ENCODE measurements around the gene KLHDC4.
"Not testable (repeated sequence)": the region's sequence is repeated elsewhere in the genome, so short reads cannot be mapped to it uniquely, and the experiment has no call there.

KLHDC4 gene

DNA sequence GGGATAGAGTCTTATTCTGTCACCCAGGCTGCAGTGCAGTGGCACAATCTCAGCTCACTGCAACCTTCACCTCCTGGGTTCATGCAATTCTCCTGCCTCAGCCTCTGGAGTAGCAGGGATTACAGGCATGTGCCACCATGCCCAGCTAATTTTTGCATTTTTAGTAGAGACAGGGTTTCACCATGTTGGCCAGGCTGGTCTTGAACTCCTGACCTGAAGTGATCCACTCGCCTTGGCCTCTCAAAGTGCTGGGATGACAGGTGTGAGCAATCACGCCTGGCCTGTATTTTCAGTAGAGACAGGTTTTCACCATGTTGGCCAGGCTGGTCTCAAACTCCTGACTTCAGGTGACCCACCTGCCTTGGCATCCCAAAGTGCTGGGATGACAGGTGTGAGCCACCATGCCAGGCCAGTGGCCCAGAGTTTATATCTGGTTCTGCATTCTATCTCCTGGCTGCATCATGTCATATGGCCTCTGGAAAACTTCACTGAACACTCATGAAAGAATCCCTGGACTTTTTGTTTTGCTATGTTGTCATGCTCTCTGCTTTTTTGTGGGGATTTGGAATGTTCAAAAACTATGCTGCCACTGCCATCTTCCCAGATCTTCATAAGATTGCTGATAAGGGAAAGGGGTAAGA is 21.8 kb upstream of the KLHDC4 start:
- not testable (repeated sequence) for H3K27me3 ChIP-seq (ENCODE audit: insufficient read depth, low read length); H3K4me3 ChIP-seq (ENCODE audit: low read depth, low read length); H3K36me3 ChIP-seq (ENCODE audit: insufficient read depth, low read length); H2AFZ ChIP-seq (ENCODE audit: low read length, unreplicated experiment); H3K79me2 ChIP-seq (ENCODE audit: control insufficient read depth, insufficient read depth, low read length, unreplicated experiment); H3K27ac ChIP-seq (ENCODE audit: low read depth, low read length)
- peaks cover 17% of the 10 kb centered on the region for H3K4me1 ChIP-seq (ENCODE audit: control insufficient read depth, insufficient read depth, low read length, unreplicated experiment)

DNA sequence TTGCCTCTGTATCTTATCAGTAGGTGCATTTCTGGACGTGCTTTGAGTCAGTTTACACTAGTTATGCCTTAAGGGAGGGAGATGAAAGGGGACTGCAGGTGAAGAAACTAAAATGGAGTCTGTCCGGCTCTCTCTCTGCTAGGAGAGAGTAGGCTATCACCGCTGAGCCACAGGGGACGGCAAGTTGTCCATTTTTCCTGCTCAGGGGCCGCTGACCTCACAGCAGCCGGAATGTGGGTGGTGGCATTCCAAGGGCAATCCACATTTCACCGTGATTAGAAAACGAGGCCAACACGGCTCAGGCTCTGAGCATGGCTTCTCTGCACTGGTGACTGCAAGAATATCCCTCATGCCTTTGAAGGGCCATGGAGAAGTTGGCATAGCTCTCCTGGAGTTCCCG is 19.0 kb upstream of the KLHDC4 start:
- Histone ChIP-seq H3K4me3 (ENCODE audit: low read depth, low read length) (no peak overlapping the region), H3K79me2 (ENCODE audit: control insufficient read depth, insufficient read depth, low read length, unreplicated experiment) (no peaks in the 10 kb centered on the region), H3K27ac (ENCODE audit: low read depth, low read length) (no peak overlapping the region), H3K27me3 (ENCODE audit: insufficient read depth, low read length) (no peaks in the 10 kb centered on the region), H3K4me1 (ENCODE audit: control insufficient read depth, insufficient read depth, low read length, unreplicated experiment) (peaks cover 13% of the 10 kb centered on the region), H3K36me3 (ENCODE audit: insufficient read depth, low read length) (no peaks in the 10 kb centered on the region), H2AFZ (ENCODE audit: low read length, unreplicated experiment) (peak overlapping the region; percentile 14)

GRCh38 chr16:87782033-87782432 is 16.2 kb upstream of the KLHDC4 start:
- no peak overlapping the region for H3K27ac ChIP-seq (ENCODE audit: low read depth, low read length)
- no peak overlapping the region for H3K4me3 ChIP-seq (ENCODE audit: low read depth, low read length)
- H3K36me3 ChIP-seq (ENCODE audit: insufficient read depth, low read length), result no peaks in the 10 kb centered on the region
- no peak overlapping the region for H2AFZ ChIP-seq (ENCODE audit: low read length, unreplicated experiment)
- no peaks in the 10 kb centered on the region for H3K79me2 ChIP-seq (ENCODE audit: control insufficient read depth, insufficient read depth, low read length, unreplicated experiment)
- H3K27me3 ChIP-seq (ENCODE audit: insufficient read depth, low read length), result no peaks in the 10 kb centered on the region
- H3K4me1 ChIP-seq (ENCODE audit: control insufficient read depth, insufficient read depth, low read length, unreplicated experiment), result peaks cover 16% of the 10 kb centered on the region

DNA sequence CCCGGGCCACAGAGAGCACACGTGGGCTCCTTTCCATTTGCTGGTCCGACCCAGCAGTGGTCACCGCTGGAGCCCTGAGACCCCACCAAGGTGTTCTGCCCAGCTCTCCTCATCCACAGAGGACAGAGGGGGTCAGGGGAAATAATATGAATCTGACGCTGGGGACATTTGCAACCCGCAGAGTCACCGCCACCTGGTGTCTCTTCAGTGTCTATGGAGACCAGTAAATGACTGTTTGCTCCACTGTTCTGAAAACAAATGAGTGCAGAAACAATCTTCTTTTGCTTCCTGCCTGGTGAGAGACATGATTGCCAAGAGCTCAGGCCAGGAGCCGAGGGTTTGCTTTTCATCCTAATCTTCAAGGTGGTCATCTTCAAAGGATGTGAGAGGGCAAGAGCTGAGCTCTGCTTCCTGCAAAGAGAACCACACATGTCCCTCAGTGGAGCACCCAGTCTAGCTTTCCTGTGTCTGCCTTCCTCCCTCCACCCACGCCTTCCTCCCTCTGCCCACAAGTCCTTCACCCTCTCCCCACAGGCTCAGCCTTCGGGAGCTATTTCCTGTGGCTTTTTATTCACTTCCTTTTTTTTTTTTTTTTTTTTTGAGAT is 14.7 kb upstream of the KLHDC4 start:
- H3K4me3 ChIP-seq (ENCODE audit: low read depth, low read length), result no peak overlapping the region
- no peaks in the 10 kb centered on the region for H3K36me3 ChIP-seq (ENCODE audit: insufficient read depth, low read length)
- H3K4me1 ChIP-seq (ENCODE audit: control insufficient read depth, insufficient read depth, low read length, unreplicated experiment), result peaks cover 17% of the 10 kb centered on the region
- H2AFZ ChIP-seq (ENCODE audit: low read length, unreplicated experiment), result peak overlapping the region; percentile 10
- H3K27me3 ChIP-seq (ENCODE audit: insufficient read depth, low read length), result no peaks in the 10 kb centered on the region
- no peak overlapping the region for H3K27ac ChIP-seq (ENCODE audit: low read depth, low read length)
- no peaks in the 10 kb centered on the region for H3K79me2 ChIP-seq (ENCODE audit: control insufficient read depth, insufficient read depth, low read length, unreplicated experiment)

DNA sequence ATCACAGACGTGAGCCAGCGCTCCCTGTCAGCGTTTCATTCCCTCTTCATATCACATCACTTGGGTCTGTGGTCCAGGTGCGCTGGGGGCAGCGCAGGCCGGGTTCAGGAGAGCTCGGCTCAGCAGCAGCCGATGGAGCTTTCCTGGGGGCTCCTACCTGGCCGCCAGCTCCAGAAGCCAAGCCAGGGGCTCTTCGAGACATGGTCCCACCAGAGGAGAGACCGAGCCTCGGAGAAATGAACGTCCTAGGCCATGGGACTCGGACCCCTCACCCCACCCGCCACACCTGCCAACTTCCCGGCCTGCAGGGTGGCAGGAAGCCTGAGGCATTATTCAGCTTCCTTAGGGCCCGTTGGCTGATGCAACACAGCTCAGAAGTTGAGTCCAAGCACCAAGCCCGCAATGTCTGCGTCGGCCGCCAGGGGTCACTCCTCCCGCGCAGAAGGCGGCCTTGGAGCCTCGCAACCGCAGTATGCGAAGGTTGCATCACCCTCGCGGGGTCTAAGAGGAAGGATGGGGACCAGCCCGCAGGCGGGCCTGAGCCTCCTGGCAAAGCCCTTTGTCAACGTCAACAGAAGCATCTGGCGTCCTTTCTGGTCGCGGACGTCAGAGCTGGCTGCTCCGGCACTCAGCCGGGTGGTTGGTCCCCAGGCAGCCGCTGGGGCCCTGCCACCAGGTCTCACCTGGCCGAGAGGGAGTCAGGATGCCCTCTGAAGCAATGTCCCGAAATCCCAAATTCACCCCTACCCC is 13.2 kb upstream of the KLHDC4 start:
- Histone ChIP-seq H3K36me3 (ENCODE audit: insufficient read depth, low read length) (no peaks in the 10 kb centered on the region), H3K79me2 (ENCODE audit: control insufficient read depth, insufficient read depth, low read length, unreplicated experiment) (no peaks in the 10 kb centered on the region), H3K27ac (ENCODE audit: low read depth, low read length) (peak overlapping the region; percentile 43; the same call in 1 of the 2 replicates), H2AFZ (ENCODE audit: low read length, unreplicated experiment) (peak overlapping the region; percentile 8), H3K4me1 (ENCODE audit: control insufficient read depth, insufficient read depth, low read length, unreplicated experiment) (peaks cover 17% of the 10 kb centered on the region), H3K4me3 (ENCODE audit: low read depth, low read length) (no peak overlapping the region), H3K27me3 (ENCODE audit: insufficient read depth, low read length) (no peaks in the 10 kb centered on the region)

DNA sequence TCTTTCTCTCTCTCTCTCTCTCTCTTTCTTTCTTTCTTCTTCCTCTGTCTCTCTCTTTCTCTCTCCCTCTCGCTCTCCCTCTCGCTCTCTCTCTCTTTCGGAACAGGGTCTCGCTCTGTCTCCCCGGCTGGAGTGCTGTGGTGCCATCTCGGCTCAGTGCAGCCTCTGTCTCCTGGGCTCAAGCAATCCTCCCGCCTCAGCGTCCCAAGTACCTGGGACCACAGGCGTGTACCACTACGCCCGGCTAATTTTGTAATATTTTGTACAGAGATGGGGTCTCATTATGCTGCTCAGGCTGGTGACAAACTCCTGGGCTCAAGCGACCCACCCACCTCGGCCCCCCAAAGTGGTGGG is 12.7 kb upstream of the KLHDC4 start:
- H3K79me2 ChIP-seq (ENCODE audit: control insufficient read depth, insufficient read depth, low read length, unreplicated experiment), result no peaks in the 10 kb centered on the region
- H3K4me1 ChIP-seq (ENCODE audit: control insufficient read depth, insufficient read depth, low read length, unreplicated experiment), result peaks cover 17% of the 10 kb centered on the region
- no peaks in the 10 kb centered on the region for H3K27me3 ChIP-seq (ENCODE audit: insufficient read depth, low read length)
- H2AFZ ChIP-seq (ENCODE audit: low read length, unreplicated experiment), result peak overlapping the region; percentile 8
- no peaks in the 10 kb centered on the region for H3K36me3 ChIP-seq (ENCODE audit: insufficient read depth, low read length)
- no peak overlapping the region for H3K4me3 ChIP-seq (ENCODE audit: low read depth, low read length)
- peak overlapping the region; percentile 43; the same call in 1 of the 2 replicates for H3K27ac ChIP-seq (ENCODE audit: low read depth, low read length)

GRCh38 chr16:87773836-87774235 is 8.1 kb upstream of the KLHDC4 start:
- H3K4me3 ChIP-seq (ENCODE audit: low read depth, low read length); H3K27ac ChIP-seq (ENCODE audit: low read depth, low read length); H2AFZ ChIP-seq (ENCODE audit: low read length, unreplicated experiment); H3K79me2 ChIP-seq (ENCODE audit: control insufficient read depth, insufficient read depth, low read length, unreplicated experiment); H3K4me1 ChIP-seq (ENCODE audit: control insufficient read depth, insufficient read depth, low read length, unreplicated experiment); H3K27me3 ChIP-seq (ENCODE audit: insufficient read depth, low read length); H3K36me3 ChIP-seq (ENCODE audit: insufficient read depth, low read length): not testable (repeated sequence)

DNA sequence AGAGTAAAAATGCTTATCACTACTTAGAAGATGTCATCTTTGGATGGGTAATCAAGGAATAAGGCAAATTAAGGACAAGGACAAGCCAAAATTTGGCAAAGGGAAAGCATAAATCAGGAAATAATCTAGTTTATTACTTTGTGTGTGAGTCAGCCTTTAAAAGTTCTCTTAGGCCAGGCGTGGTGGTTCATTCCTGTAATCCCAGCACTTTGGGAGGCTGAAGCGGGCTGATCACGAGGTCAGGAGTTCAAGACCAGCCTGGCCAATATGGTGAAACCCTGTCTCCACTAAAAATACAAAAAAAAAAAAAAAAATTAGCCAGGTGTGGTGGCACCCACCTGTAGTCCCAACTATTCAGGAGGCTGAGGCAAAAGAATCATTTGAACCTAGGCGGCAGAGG is 1.7 kb upstream of the KLHDC4 start:
- not testable (repeated sequence) for H2AFZ ChIP-seq (ENCODE audit: low read length, unreplicated experiment); H3K36me3 ChIP-seq (ENCODE audit: insufficient read depth, low read length); H3K27ac ChIP-seq (ENCODE audit: low read depth, low read length); H3K4me3 ChIP-seq (ENCODE audit: low read depth, low read length); H3K27me3 ChIP-seq (ENCODE audit: insufficient read depth, low read length); H3K4me1 ChIP-seq (ENCODE audit: control insufficient read depth, insufficient read depth, low read length, unreplicated experiment)
- peaks cover 16% of the 10 kb centered on the region for H3K79me2 ChIP-seq (ENCODE audit: control insufficient read depth, insufficient read depth, low read length, unreplicated experiment)

DNA sequence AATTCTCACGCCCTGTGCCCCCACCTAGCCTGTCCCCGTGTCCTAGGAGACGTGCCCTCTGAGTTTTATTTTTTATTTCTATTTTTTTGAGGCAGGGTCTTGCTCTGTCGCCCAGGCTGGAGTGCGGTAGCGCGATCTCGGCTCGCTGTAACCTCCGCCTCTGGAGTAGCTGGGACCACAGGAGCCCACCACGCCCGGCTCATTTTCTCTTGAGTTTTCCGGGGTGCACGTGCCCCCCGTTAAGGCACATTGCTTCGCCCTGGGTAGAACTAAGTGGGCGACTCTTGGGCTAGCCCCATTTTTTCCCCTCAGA is 655 bp upstream of the KLHDC4 start:
- Histone ChIP-seq H3K27me3 (ENCODE audit: insufficient read depth, low read length) (no peaks in the 10 kb centered on the region), H3K4me1 (ENCODE audit: control insufficient read depth, insufficient read depth, low read length, unreplicated experiment) (no peaks in the 10 kb centered on the region), H2AFZ (ENCODE audit: low read length, unreplicated experiment) (peak overlapping the region; percentile 91), H3K79me2 (ENCODE audit: control insufficient read depth, insufficient read depth, low read length, unreplicated experiment) (peaks cover 23% of the 10 kb centered on the region), H3K27ac (ENCODE audit: low read depth, low read length) (no peak overlapping the region), H3K4me3 (ENCODE audit: low read depth, low read length) (peak overlapping the region; percentile 89), H3K36me3 (ENCODE audit: insufficient read depth, low read length) (no peaks in the 10 kb centered on the region)

DNA sequence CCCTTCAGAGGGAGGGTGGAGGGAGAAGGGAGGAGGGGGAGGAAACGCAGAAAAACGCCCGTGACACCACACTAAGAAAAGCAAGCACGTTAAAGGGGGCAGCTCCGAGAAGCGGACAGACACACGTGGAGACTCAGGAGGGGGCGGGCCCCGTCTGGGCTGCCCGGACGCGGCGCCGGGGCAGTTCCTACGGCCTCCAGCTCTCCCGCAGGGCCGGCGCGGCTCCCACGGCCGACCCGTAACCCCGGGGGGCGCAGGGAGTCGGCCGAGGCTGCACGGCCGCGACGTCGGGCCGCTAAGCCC is 362 bp downstream of the KLHDC4 start:
- Histone ChIP-seq H3K4me3 (ENCODE audit: low read depth, low read length) (peak overlapping the region; percentile 89), H3K4me1 (ENCODE audit: control insufficient read depth, insufficient read depth, low read length, unreplicated experiment) (no peaks in the 10 kb centered on the region), H3K27me3 (ENCODE audit: insufficient read depth, low read length) (no peaks in the 10 kb centered on the region), H3K79me2 (ENCODE audit: control insufficient read depth, insufficient read depth, low read length, unreplicated experiment) (peaks cover 23% of the 10 kb centered on the region), H3K27ac (ENCODE audit: low read depth, low read length) (no peak overlapping the region; the same call in 1 of the 2 replicates), H3K36me3 (ENCODE audit: insufficient read depth, low read length) (no peaks in the 10 kb centered on the region), H2AFZ (ENCODE audit: low read length, unreplicated experiment) (peak overlapping the region; percentile 91)

Measured in ACC112 (cell line).